ENCODE results near the gene UCP3.

DNA sequence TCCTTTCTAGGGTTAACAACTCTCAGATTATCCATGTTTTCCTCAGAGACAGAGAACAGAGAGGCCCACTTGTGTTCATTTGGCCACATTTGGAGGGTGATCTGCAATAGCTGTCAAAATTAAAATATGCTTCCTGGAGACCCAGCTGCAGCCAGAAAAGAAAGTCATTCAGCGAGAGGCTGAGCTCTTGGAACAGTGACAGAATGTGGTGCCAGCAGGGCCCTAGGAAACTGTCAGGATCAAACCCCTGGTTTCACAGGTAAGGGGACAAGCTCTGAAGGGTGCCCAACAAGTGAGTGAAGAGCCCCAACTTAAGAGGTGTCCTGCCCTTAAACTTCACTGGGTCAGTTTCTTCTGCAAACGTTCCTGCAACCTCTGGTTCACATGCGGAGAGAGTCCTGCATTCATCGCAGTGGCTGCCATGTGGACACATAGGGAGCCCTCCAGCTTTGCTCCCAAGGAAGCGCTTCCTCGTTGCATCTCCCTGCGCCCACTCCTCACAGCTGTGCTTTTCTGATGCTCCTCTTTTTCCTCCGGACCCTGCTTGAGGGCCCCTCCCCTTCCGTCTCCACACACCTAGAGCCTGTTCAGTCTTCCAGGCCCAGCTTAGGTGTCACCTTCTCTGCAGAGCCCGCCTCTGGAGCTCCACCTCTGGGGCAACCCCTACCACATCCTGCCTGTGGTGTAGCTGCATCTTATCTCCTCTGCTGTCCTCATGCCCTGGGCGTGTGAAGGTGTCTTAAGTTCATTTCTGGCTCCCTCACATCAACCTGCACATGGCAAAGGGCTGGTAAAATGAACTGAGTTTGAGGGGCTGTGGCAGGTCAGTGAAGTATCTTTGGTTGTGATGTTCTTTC is 3.9 kb downstream of the UCP3 start:
- TF ChIP-seq, protein P1, sequence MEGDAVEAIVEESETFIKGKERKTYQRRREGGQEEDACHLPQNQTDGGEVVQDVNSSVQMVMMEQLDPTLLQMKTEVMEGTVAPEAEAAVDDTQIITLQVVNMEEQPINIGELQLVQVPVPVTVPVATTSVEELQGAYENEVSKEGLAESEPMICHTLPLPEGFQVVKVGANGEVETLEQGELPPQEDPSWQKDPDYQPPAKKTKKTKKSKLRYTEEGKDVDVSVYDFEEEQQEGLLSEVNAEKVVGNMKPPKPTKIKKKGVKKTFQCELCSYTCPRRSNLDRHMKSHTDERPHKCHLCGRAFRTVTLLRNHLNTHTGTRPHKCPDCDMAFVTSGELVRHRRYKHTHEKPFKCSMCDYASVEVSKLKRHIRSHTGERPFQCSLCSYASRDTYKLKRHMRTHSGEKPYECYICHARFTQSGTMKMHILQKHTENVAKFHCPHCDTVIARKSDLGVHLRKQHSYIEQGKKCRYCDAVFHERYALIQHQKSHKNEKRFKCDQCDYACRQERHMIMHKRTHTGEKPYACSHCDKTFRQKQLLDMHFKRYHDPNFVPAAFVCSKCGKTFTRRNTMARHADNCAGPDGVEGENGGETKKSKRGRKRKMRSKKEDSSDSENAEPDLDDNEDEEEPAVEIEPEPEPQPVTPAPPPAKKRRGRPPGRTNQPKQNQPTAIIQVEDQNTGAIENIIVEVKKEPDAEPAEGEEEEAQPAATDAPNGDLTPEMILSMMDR (IDR thresholded peaks at IDR 0.05; ENCODE audit: low read depth, low read length, missing input control) = no peak
- TF ChIP-seq GABPA (IDR thresholded peaks at IDR 0.05 in 1 of 2, conservative IDR thresholded peaks at IDR 0.05 in 1 of 2) (no peak), RAD21 (IDR thresholded peaks at IDR 0.05) (no peak), EGR1 (IDR thresholded peaks at IDR 0.05; ENCODE audit: low read depth in 2 of 2) (no peak), FOXA1 (IDR thresholded peaks at IDR 0.05) (no peak), YY1 (IDR thresholded peaks at IDR 0.05) (no peak), JUND (IDR thresholded peaks at IDR 0.05) (no peak), SP1 (IDR thresholded peaks at IDR 0.05) (no peak)
- TF ChIP-seq, protein P2, sequence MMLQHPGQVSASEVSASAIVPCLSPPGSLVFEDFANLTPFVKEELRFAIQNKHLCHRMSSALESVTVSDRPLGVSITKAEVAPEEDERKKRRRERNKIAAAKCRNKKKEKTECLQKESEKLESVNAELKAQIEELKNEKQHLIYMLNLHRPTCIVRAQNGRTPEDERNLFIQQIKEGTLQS (IDR thresholded peaks at IDR 0.05) = no peak
- TF ChIP-seq, protein P3, sequence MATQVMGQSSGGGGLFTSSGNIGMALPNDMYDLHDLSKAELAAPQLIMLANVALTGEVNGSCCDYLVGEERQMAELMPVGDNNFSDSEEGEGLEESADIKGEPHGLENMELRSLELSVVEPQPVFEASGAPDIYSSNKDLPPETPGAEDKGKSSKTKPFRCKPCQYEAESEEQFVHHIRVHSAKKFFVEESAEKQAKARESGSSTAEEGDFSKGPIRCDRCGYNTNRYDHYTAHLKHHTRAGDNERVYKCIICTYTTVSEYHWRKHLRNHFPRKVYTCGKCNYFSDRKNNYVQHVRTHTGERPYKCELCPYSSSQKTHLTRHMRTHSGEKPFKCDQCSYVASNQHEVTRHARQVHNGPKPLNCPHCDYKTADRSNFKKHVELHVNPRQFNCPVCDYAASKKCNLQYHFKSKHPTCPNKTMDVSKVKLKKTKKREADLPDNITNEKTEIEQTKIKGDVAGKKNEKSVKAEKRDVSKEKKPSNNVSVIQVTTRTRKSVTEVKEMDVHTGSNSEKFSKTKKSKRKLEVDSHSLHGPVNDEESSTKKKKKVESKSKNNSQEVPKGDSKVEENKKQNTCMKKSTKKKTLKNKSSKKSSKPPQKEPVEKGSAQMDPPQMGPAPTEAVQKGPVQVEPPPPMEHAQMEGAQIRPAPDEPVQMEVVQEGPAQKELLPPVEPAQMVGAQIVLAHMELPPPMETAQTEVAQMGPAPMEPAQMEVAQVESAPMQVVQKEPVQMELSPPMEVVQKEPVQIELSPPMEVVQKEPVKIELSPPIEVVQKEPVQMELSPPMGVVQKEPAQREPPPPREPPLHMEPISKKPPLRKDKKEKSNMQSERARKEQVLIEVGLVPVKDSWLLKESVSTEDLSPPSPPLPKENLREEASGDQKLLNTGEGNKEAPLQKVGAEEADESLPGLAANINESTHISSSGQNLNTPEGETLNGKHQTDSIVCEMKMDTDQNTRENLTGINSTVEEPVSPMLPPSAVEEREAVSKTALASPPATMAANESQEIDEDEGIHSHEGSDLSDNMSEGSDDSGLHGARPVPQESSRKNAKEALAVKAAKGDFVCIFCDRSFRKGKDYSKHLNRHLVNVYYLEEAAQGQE (IDR thresholded peaks at IDR 0.05) = no peak
